22Rv1 (cell line): ENCODE measurements around the gene FBP2.

ENCODE experiments used
- ZFX ChIP-seq: fragments of 450-650 bp; IDR thresholded peaks from 2 replicates; pipeline ENCODE4 v1.6.1; 2017; ENCODE audit warnings: antibody characterized with exemption, borderline replicate concordance
- TF ChIP-seq, protein P1 (sequence below): fragments of 450-650 bp; IDR thresholded peaks from 2 replicates; pipeline ENCODE4 v1.5.1; 2017; ENCODE audit warnings: mild to moderate bottlenecking

GRCh38 chr9:94545940-94546339 is 47.7 kb downstream of the FBP2 start:
- TF ChIP-seq, protein P1, sequence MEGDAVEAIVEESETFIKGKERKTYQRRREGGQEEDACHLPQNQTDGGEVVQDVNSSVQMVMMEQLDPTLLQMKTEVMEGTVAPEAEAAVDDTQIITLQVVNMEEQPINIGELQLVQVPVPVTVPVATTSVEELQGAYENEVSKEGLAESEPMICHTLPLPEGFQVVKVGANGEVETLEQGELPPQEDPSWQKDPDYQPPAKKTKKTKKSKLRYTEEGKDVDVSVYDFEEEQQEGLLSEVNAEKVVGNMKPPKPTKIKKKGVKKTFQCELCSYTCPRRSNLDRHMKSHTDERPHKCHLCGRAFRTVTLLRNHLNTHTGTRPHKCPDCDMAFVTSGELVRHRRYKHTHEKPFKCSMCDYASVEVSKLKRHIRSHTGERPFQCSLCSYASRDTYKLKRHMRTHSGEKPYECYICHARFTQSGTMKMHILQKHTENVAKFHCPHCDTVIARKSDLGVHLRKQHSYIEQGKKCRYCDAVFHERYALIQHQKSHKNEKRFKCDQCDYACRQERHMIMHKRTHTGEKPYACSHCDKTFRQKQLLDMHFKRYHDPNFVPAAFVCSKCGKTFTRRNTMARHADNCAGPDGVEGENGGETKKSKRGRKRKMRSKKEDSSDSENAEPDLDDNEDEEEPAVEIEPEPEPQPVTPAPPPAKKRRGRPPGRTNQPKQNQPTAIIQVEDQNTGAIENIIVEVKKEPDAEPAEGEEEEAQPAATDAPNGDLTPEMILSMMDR: no peak
- TF ChIP-seq ZFX: no peak
